Hepatocyte (in vitro differentiated cells): Measurements from ENCODE around the gene KANK2. TPM values are rescaled to one million over a fixed set of nuclear protein-coding genes. Genes with fewer than 3 reads are reported as not detected.

Experiments
- DNase-seq: peaks from one replicate; pipeline ENCODE4 v3.0.0-alpha.2; 2016; ENCODE audit warnings: low spot score
- H2AFZ ChIP-seq: fragments of 200-600 bp; sonication (generic); 2 replicates; pipeline ENCODE4 v1.6.0; 2016; ENCODE audit warnings: antibody characterized with exemption, mild to moderate bottlenecking
- H3K27ac ChIP-seq: fragments of 200-600 bp; sonication (generic); 2 replicates; pipeline ENCODE4 v1.5.1; 2016; ENCODE audit warnings: mild to moderate bottlenecking
- H3K27me3 ChIP-seq: fragments of 200-600 bp; sonication (generic); 2 replicates; pipeline ENCODE4 v1.6.1; 2016
- H3K36me3 ChIP-seq: fragments of 200-600 bp; sonication (generic); replicated peaks from 2 replicates; pipeline ENCODE4 v1.5.1; 2016; ENCODE audit warnings: low read depth; ENCODE audit not compliant: insufficient read depth
- H3K4me1 ChIP-seq: fragments of 200-600 bp; sonication (generic); 2 replicates; pipeline ENCODE4 v1.5.1; 2016; ENCODE audit warnings: mild to moderate bottlenecking, moderate library complexity; ENCODE audit not compliant: insufficient read depth
- H3K4me2 ChIP-seq: fragments of 200-600 bp; sonication (generic); 2 replicates; pipeline ENCODE4 v1.6.0; 2016
- H3K4me3 ChIP-seq: fragments of 200-600 bp; sonication (generic); 2 replicates; pipeline ENCODE4 v1.5.1; 2016; ENCODE audit warnings: mild to moderate bottlenecking
- H3K79me2 ChIP-seq: fragments of 200-600 bp; sonication (generic); 2 replicates; pipeline ENCODE4 v1.6.0; 2017; ENCODE audit warnings: mild to moderate bottlenecking
- H3K9me2 ChIP-seq: fragments of 200-600 bp; sonication (generic); replicated peaks from 2 replicates; pipeline ENCODE4 v1.6.0; 2017; ENCODE audit warnings: mild to moderate bottlenecking; ENCODE audit not compliant: insufficient read depth
- H3K9me3 ChIP-seq: fragments of 200-600 bp; sonication (generic); 2 replicates; pipeline ENCODE4 v1.5.1; 2016; ENCODE audit warnings: low read depth, mild to moderate bottlenecking
- H4K20me1 ChIP-seq: fragments of 200-600 bp; sonication (generic); 2 replicates; pipeline ENCODE4 v1.6.0; 2016; ENCODE audit warnings: mild to moderate bottlenecking; ENCODE audit not compliant: insufficient read depth, poor library complexity, severe bottlenecking
- EZH2 ChIP-seq: fragments of 200-600 bp; sonication (generic); IDR thresholded peaks from 2 replicates; pipeline ENCODE4 v1.6.1; 2016; ENCODE audit warnings: antibody characterized with exemption, mild to moderate bottlenecking, borderline replicate concordance
- EZH2phosphoT487 ChIP-seq: fragments of 200-600 bp; sonication (generic); IDR thresholded peaks from one replicate; pipeline ENCODE4 v1.6.1; 2018; ENCODE audit warnings: antibody characterized with exemption, mild to moderate bottlenecking, low read depth, moderate library complexity; ENCODE audit not compliant: unreplicated experiment, severe bottlenecking
- WGBS: methylation state at CpG from one replicate; pipeline ENCODE4 v1.1.6; 2016; ENCODE audit warnings: low lambda C conversion rate; ENCODE audit errors: missing lambda C conversion rate; 5-methylcytosine and 5-hydroxymethylcytosine counted together
- polyA plus RNA-seq: library from polyadenylated mRNA; unstranded; fragments of >200 nt; fragmentation: Nextera tagmentation; extraction: Ambion mirVana; gene quantifications from 2 replicates; pipeline ENCODE4 v1.2.1, GENCODE V29; 2016
- total RNA-seq: library from RNA; depleted of rRNA; stranded (reverse); fragments of >200 nt; gene quantifications from 2 replicates; pipeline ENCODE4 v1.2.3, GENCODE V29; 2014
- TF ChIP-seq, protein P1 (sequence below): fragments of 200-600 bp; sonication (generic); IDR thresholded peaks from 2 replicates; pipeline ENCODE4 v1.5.1; 2016; ENCODE audit warnings: antibody characterized with exemption, mild to moderate bottlenecking; ENCODE audit not compliant: poor library complexity

KANK2 gene
- total and polyA plus RNA-seq, 2 experiments from 2014 or later, result 39.6 to 60.3 TPM

DNA sequence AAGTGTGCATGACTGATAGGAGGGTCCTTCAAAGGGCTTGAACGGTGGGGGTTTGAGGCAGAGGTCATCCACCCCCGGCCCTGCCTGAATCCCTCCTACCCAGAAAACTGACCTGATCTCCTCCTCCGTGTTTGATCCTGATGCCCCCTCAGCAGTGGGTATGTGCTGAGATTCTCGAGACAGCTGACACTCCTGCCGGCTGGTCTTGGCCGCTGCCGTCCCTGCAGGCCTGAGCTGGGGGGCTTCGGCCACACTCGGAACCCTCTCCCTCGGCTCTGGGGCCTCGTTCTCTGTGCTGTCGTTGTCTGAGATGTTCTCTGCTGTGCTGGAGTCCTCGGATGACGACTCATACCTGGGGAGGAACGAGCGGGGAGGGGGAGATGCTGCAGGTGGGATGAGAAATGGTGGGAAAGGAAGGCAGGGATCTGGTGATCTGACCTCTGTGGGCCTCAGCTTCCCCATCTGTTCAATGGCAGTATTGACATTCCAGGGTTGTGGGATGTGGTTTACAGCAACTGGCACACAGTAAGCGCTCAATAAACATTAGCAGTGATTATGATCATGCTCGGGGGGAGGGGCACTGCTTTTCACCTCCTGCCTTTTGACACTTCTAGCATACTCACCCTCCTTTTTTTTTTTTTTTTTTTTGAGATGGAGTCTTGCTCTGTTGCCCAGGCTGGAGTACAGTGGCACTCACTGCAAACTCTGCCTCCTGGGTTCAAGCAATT lies 20.7 kb downstream of the KANK2 start:
- Histone ChIP-seq H3K9me3 (no peaks in the 10 kb centered on the region), H3K4me3 (no peak overlapping the region), H3K9me2 (no peaks in the 10 kb centered on the region), H3K79me2 (no peaks in the 10 kb centered on the region), H3K27me3 (no peaks in the 10 kb centered on the region), H4K20me1 (no peaks in the 10 kb centered on the region), H3K4me1 (no peaks in the 10 kb centered on the region), H3K4me2 (no peak overlapping the region), H3K27ac (no peak overlapping the region), H2AFZ (no peak overlapping the region), H3K36me3 (no peaks in the 10 kb centered on the region)
- WGBS, result 96% methylated on average over 18 of the region's 18 CpGs
- TF ChIP-seq EZH2phosphoT487 (no peak), EZH2 (no peak)
- TF ChIP-seq, protein P1, sequence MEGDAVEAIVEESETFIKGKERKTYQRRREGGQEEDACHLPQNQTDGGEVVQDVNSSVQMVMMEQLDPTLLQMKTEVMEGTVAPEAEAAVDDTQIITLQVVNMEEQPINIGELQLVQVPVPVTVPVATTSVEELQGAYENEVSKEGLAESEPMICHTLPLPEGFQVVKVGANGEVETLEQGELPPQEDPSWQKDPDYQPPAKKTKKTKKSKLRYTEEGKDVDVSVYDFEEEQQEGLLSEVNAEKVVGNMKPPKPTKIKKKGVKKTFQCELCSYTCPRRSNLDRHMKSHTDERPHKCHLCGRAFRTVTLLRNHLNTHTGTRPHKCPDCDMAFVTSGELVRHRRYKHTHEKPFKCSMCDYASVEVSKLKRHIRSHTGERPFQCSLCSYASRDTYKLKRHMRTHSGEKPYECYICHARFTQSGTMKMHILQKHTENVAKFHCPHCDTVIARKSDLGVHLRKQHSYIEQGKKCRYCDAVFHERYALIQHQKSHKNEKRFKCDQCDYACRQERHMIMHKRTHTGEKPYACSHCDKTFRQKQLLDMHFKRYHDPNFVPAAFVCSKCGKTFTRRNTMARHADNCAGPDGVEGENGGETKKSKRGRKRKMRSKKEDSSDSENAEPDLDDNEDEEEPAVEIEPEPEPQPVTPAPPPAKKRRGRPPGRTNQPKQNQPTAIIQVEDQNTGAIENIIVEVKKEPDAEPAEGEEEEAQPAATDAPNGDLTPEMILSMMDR, result no peak
- no peak for DNase-seq

GRCh38 chr19:11175920-11176319 lies 21.4 kb downstream of the KANK2 start:
- WGBS, result 96% methylated on average over 6 of the region's 7 CpGs
- no peak overlapping the region for H3K27ac ChIP-seq
- no peaks in the 10 kb centered on the region for H3K27me3 ChIP-seq
- H3K79me2 ChIP-seq, result no peaks in the 10 kb centered on the region
- no peaks in the 10 kb centered on the region for H4K20me1 ChIP-seq
- H2AFZ ChIP-seq, result no peak overlapping the region
- H3K9me2 ChIP-seq, result no peaks in the 10 kb centered on the region
- no peaks in the 10 kb centered on the region for H3K36me3 ChIP-seq
- no peaks in the 10 kb centered on the region for H3K4me1 ChIP-seq
- H3K4me2 ChIP-seq, result no peak overlapping the region
- no peak for DNase-seq
- no peaks in the 10 kb centered on the region for H3K9me3 ChIP-seq
- TF ChIP-seq EZH2 (no peak), EZH2phosphoT487 (no peak)
- TF ChIP-seq, protein P1, result no peak
- H3K4me3 ChIP-seq, result no peak overlapping the region

GRCh38 chr19:11174336-11174735 lies 23.0 kb downstream of the KANK2 start:
- Histone ChIP-seq H3K36me3 (no peaks in the 10 kb centered on the region), H3K4me3 (no peak overlapping the region), H3K9me3 (no peaks in the 10 kb centered on the region), H2AFZ (no peak overlapping the region), H3K4me1 (no peaks in the 10 kb centered on the region), H3K9me2 (no peaks in the 10 kb centered on the region), H3K4me2 (no peak overlapping the region), H3K79me2 (no peaks in the 10 kb centered on the region), H4K20me1 (no peaks in the 10 kb centered on the region), H3K27me3 (no peaks in the 10 kb centered on the region), H3K27ac (no peak overlapping the region)
- TF ChIP-seq, protein P1, result no peak
- TF ChIP-seq EZH2phosphoT487, result no peak
- no peak for TF ChIP-seq EZH2
- DNase-seq, result no peak
- WGBS, result 98% methylated on average over 27 of the region's 27 CpGs
